Loucy (cell line): ENCODE results near the gene TTLL1.

Experiments used
- H2AFZ ChIP-seq: fragments of 200-600 bp; sonication (generic); 2 replicates; pipeline ENCODE4 v1.6.0; 2016; ENCODE audit warnings: antibody characterized with exemption, mild to moderate bottlenecking, low read length, moderate library complexity
- H3F3A ChIP-seq: fragments of 200-600 bp; 2 replicates; pipeline ENCODE4 v1.6.0; 2016; ENCODE audit warnings: antibody characterized with exemption, low read depth, mild to moderate bottlenecking
- H3K27me3 ChIP-seq: fragments of 200-600 bp; sonication (generic); 2 replicates; pipeline ENCODE4 v1.6.1; 2014; ENCODE audit warnings: low read length, mild to moderate bottlenecking; ENCODE audit not compliant: insufficient read depth, poor library complexity, severe bottlenecking
- H3K36me3 ChIP-seq: fragments of 200-600 bp; sonication (generic); 2 replicates; pipeline ENCODE4 v1.6.1; 2016; ENCODE audit warnings: low read length; ENCODE audit not compliant: insufficient read depth
- H3K4me1 ChIP-seq: fragments of 200-600 bp; sonication (generic); 2 replicates; pipeline ENCODE4 v1.5.1; 2014; ENCODE audit warnings: low read length, mild to moderate bottlenecking; ENCODE audit not compliant: insufficient read depth, poor library complexity, severe bottlenecking
- H3K4me2 ChIP-seq: fragments of 200-600 bp; sonication (generic); 2 replicates; pipeline ENCODE4 v1.6.0; 2014; ENCODE audit warnings: antibody characterized with exemption, low read length, low read depth, mild to moderate bottlenecking; ENCODE audit not compliant: poor library complexity, severe bottlenecking
- H3K4me3 ChIP-seq: fragments of 200-600 bp; sonication (generic); 2 replicates; pipeline ENCODE4 v1.5.1; 2014; ENCODE audit warnings: low read length, mild to moderate bottlenecking, mixed read lengths; ENCODE audit not compliant: poor library complexity, severe bottlenecking
- H3K79me2 ChIP-seq: fragments of 200-600 bp; sonication (generic); 2 replicates; pipeline ENCODE4 v1.6.1; 2014; ENCODE audit warnings: low read length; ENCODE audit not compliant: insufficient read depth
- H3K9ac ChIP-seq: fragments of 200-600 bp; sonication (generic); 2 replicates; pipeline ENCODE4 v1.6.0; 2014; ENCODE audit warnings: mild to moderate bottlenecking, low read depth, low read length, moderate library complexity; ENCODE audit not compliant: poor library complexity, severe bottlenecking
- H3K9me2 ChIP-seq: fragments of 200-600 bp; sonication (generic); replicated peaks from 2 replicates; pipeline ENCODE4 v1.6.1; 2016; ENCODE audit warnings: low read depth, low read length, mixed read lengths
- H3K9me3 ChIP-seq: fragments of 200-600 bp; sonication (generic); 2 replicates; pipeline ENCODE4 v1.6.1; 2014; ENCODE audit warnings: mild to moderate bottlenecking, antibody characterized with exemption, low read length, low read depth; ENCODE audit not compliant: insufficient read depth
- H4K20me1 ChIP-seq: fragments of 200-600 bp; sonication (generic); 2 replicates; pipeline ENCODE4 v1.6.0; 2014; ENCODE audit warnings: antibody characterized with exemption, low read length, mild to moderate bottlenecking; ENCODE audit not compliant: insufficient read depth, poor library complexity, severe bottlenecking
- EZH2phosphoT487 ChIP-seq: fragments of 200-600 bp; IDR thresholded peaks from 2 replicates; pipeline ENCODE4 v1.6.1; 2018; ENCODE audit warnings: antibody characterized with exemption, mild to moderate bottlenecking, moderate library complexity, borderline replicate concordance
- TF ChIP-seq, protein P1 (sequence below): fragments of 200-600 bp; sonication (generic); conservative IDR thresholded peaks from 2 replicates; pipeline ENCODE4 v1.5.1; 2014; ENCODE audit warnings: mild to moderate bottlenecking, antibody characterized with exemption, low read length

Gene TTLL1

DNA sequence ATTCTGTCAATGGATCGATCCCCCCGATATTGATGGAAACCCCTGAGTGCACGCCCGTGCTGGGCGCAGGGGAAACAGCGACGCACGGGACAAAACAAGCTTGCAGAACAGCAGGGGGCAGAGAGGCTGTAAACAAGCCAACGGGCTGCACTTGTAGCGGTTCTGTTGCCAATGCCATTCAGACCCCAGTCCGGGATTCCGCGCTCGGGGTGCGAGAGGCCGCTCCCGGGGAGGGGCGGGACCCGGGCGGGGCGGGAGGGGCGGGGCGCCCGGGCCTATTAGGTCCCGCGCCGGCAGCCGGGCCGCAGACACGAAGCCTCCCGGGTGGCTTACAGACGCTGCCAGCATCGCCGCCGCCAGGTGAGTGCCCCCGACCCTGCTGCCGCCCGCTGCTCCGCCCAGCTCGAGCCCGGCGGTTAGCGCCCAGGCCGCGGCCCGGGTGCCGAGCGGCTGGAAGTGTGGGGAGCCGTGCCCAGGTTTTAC lies 21.3 kb upstream of the TTLL1 start, which contains the start of gene BIK:
Gene BIK, plus strand, starts transcription at position 307 of the 483 bp plus-strand sequence. CDS start 13,273 bp downstream, outside the sequence.
- no peak for TF ChIP-seq EZH2phosphoT487
- TF ChIP-seq, protein P1, sequence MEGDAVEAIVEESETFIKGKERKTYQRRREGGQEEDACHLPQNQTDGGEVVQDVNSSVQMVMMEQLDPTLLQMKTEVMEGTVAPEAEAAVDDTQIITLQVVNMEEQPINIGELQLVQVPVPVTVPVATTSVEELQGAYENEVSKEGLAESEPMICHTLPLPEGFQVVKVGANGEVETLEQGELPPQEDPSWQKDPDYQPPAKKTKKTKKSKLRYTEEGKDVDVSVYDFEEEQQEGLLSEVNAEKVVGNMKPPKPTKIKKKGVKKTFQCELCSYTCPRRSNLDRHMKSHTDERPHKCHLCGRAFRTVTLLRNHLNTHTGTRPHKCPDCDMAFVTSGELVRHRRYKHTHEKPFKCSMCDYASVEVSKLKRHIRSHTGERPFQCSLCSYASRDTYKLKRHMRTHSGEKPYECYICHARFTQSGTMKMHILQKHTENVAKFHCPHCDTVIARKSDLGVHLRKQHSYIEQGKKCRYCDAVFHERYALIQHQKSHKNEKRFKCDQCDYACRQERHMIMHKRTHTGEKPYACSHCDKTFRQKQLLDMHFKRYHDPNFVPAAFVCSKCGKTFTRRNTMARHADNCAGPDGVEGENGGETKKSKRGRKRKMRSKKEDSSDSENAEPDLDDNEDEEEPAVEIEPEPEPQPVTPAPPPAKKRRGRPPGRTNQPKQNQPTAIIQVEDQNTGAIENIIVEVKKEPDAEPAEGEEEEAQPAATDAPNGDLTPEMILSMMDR, result peak; percentile 40
- peaks cover 11% of the 10 kb centered on the region for H3K4me1 ChIP-seq
- peak within 1 kb of the TSS; percentile 78 for H3K4me3 ChIP-seq
- H3K36me3 ChIP-seq, result no peaks in the 10 kb centered on the region
- H3K9me2 ChIP-seq, result no peaks in the 10 kb centered on the region
- peak within 1 kb of the TSS; percentile 84 for H3K4me2 ChIP-seq
- peak within 1 kb of the TSS; percentile 89 for H2AFZ ChIP-seq
- no peaks in the 10 kb centered on the region for H3K79me2 ChIP-seq
- no peaks in the 10 kb centered on the region for H3F3A ChIP-seq
- H3K9ac ChIP-seq, result peak within 1 kb of the TSS; percentile 55
- H3K27me3 ChIP-seq, result peaks cover 6% of the 10 kb centered on the region
- H4K20me1 ChIP-seq, result no peaks in the 10 kb centered on the region
- H3K9me3 ChIP-seq, result no peaks in the 10 kb centered on the region

- H3K4me1 ChIP-seq, result peaks cover 11% of the 10 kb centered on the region
- no peaks in the 10 kb centered on the region for H3K79me2 ChIP-seq
- no peaks in the 10 kb centered on the region for H3K9me3 ChIP-seq
- H3K4me2 ChIP-seq, result peak overlapping the region; percentile 84
- no peaks in the 10 kb centered on the region for H3K9me2 ChIP-seq
- peak overlapping the region; percentile 78 for H3K4me3 ChIP-seq
- H2AFZ ChIP-seq, result peak overlapping the region; percentile 89; the same call in 1 of the 2 replicates
- H3K9ac ChIP-seq, result no peak overlapping the region
- H3K36me3 ChIP-seq, result no peaks in the 10 kb centered on the region
- no peak for TF ChIP-seq EZH2phosphoT487
- TF ChIP-seq, protein P1, result no peak
- no peaks in the 10 kb centered on the region for H3F3A ChIP-seq
- peaks cover 6% of the 10 kb centered on the region for H3K27me3 ChIP-seq
- H4K20me1 ChIP-seq, result no peaks in the 10 kb centered on the region
Observed at GRCh38 chr22:43109921-43110443, 20.8 kb upstream of the TTLL1 start.

DNA sequence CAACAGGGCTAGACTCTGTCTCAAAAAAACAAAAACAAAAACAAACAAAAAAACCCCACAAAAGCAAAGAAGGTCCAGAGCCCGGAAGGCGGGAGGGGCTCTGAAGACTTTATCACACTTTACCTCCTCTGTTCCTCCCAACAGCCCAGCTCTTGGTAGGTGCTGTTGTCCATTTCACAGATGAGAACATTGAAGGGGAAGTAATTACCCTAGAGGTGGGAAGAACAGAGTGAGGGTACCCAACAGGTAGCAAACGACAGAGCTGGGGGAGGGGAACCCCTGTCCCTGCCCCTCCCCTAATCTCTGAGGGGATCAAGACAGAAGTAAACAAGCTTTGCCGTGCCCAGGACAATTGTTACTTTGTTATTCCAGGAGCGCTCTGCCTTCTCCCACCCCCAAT lies 20.3 kb upstream of the TTLL1 start:
- H3F3A ChIP-seq, result no peaks in the 10 kb centered on the region
- no peaks in the 10 kb centered on the region for H3K9me2 ChIP-seq
- no peaks in the 10 kb centered on the region for H3K79me2 ChIP-seq
- no peaks in the 10 kb centered on the region for H4K20me1 ChIP-seq
- H3K4me2 ChIP-seq, result no peak overlapping the region
- H3K4me3 ChIP-seq, result no peak overlapping the region
- TF ChIP-seq, protein P1, result no peak
- TF ChIP-seq EZH2phosphoT487, result no peak
- peaks cover 11% of the 10 kb centered on the region for H3K4me1 ChIP-seq
- H3K9me3 ChIP-seq, result no peaks in the 10 kb centered on the region
- no peak overlapping the region for H3K9ac ChIP-seq
- no peak overlapping the region for H2AFZ ChIP-seq
- H3K36me3 ChIP-seq, result no peaks in the 10 kb centered on the region
- H3K27me3 ChIP-seq, result peaks cover 6% of the 10 kb centered on the region
